22Rv1 (cell line): Measurements from ENCODE around the gene IMMP2L.

Source experiments
- H3K27ac ChIP-seq: fragments of 450-650 bp; 2 replicates; pipeline ENCODE4 v1.5.1; 2017
- CTCF ChIP-seq: fragments of 450-650 bp; IDR thresholded peaks from 2 replicates; pipeline ENCODE4 v1.5.1; 2017; ENCODE audit warnings: mild to moderate bottlenecking
- ZFX ChIP-seq: fragments of 450-650 bp; IDR thresholded peaks from 2 replicates; pipeline ENCODE4 v1.6.1; 2017; ENCODE audit warnings: antibody characterized with exemption, borderline replicate concordance

IMMP2L gene

GRCh38 chr7:111414374-111414773, 147.9 kb downstream of the IMMP2L start:
- TF ChIP-seq ZFX (no peak), CTCF (no peak)

GRCh38 chr7:111413739-111414138, 148.6 kb downstream of the IMMP2L start:
- no peak for TF ChIP-seq CTCF
- no peak for TF ChIP-seq ZFX
- H3K27ac ChIP-seq, result no peak overlapping the region

More at GRCh38 chr7:111414374-111414773, 147.9 kb downstream of the IMMP2L start:
- no peak overlapping the region for H3K27ac ChIP-seq

GRCh38 chr7:111410899-111411298, 151.4 kb downstream of the IMMP2L start:
- no peak for TF ChIP-seq CTCF
- TF ChIP-seq ZFX, result no peak

GRCh38 chr7:111409714-111410422, 152.4 kb downstream of the IMMP2L start:
- H3K27ac ChIP-seq, result no peak overlapping the region
- TF ChIP-seq CTCF (no peak), ZFX (no peak)

More at GRCh38 chr7:111410899-111411298, 151.4 kb downstream of the IMMP2L start:
- no peak overlapping the region for H3K27ac ChIP-seq

GRCh38 chr7:111408724-111409123, 153.6 kb downstream of the IMMP2L start:
- H3K27ac ChIP-seq, result no peak overlapping the region
- TF ChIP-seq CTCF, result no peak
- TF ChIP-seq ZFX, result no peak

GRCh38 chr7:111407258-111407657, 155.0 kb downstream of the IMMP2L start:
- TF ChIP-seq CTCF (no peak), ZFX (no peak)
- H3K27ac ChIP-seq, result no peak overlapping the region

GRCh38 chr7:111405621-111406020, 156.7 kb downstream of the IMMP2L start:
- TF ChIP-seq ZFX, result no peak
- TF ChIP-seq CTCF, result no peak

More at GRCh38 chr7:111405621-111406020, 156.7 kb downstream of the IMMP2L start:
- H3K27ac ChIP-seq, result no peak overlapping the region
